NCI-H774 (cell line): Measurements from ENCODE around the gene INO80B.
"Not testable (repeated sequence)": the region's sequence is repeated elsewhere in the genome, so short reads cannot be mapped to it uniquely, and the experiment has no call there.

Source experiments
- DNase-seq: peaks from one replicate; lab custom pipeline; 2025; lab: John Stamatoyannopoulos, UW

INO80B gene

DNA sequence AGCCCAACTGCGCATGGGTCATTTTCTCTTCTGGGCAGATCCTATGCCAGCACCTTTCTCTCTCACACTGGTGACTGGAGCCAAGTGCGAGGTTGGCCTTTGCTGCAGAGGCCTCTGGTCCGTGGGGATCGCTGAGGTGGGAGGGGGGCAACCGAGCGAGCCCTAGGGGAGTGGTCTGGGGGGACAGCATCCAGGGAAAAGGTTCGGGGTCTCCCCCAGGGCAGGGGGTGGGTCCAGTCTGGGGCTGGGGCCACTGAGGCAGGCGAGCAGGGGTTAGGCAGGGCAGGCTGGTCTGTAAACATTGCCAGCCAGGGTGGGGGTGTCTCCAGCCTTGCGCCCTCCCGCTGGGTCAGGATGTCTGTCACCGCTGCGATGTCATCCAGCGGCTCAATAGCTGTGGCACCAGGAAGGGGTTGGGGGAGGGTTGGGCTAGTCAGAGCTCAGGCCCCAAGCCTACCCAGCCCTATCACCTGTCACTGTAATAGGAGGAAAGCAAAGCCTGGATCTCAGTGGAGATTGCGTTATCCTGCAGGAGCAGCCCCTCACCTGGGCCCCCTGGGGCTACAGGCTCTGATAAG is 28.6 kb upstream of the INO80B start:
- DNase-seq, result no peak

GRCh38 chr2:74427551-74427950 is 27.3 kb upstream of the INO80B start:
- no peak for DNase-seq

DNA sequence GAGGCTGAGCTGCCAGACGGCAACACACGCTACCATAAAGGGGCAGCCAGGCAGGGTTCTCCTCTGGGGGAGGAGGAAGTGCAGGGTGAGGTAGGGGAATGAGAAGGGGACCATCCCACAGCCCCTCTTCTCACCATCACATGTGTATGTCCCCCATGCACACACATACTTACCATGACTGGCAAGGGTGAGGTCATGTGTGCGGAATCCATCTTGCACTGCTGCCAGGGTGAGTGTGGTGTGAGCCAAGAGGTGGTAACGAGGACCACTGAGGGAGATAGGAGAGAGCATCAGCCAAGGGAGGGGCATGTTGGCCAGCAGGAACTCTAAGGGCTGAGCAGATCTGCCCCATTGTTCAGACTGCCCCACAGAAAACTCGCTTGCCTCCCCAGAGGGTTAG is 26.2 kb upstream of the INO80B start:
- no peak for DNase-seq

DNA sequence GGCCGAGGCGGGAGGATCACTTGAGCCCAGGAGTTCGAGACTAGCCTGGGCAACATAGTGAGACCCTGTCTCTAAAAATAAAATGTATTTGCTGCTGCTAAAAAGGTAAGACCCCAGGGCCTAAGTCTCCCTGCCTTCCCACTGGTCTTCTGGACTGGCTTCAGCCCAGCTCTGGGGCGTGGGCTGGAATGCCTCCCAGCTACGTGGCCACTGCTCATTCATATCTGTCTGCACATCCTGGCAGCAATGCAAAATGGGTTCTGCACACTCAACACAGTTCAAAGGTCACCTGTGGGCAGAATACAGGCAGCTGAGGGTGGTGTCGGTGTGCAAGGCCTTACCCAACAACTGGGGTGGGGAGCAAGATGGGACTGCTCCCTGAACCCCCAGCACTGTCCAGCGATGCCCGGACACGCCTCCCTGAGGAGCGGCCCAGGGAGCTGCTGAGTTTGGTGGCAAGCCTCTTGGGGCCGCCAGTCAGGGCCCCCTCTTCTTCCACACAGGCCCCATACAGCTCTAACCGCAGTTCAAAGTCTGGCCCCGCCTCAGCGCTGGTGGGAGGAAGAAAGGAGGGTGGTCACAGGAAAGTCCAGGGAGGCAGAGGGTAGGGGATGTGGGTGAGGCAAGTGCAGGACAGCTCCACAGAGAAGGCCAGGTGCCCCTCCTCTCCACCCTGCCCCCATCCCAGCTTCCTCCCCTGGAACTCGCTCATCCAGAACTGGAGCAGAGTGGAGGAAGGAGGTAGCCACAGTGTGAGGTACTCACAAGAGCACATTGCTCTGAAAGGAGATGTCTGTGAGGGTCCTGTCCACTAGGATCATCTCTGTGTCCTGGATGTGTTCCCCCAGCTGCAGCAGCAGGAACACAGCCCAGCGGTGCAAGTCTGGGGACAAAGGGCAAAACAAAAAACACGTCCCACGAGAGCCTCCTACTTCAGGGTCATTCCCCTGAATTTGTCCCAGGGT is 25.1 kb upstream of the INO80B start:
- DNase-seq, result no peak

DNA sequence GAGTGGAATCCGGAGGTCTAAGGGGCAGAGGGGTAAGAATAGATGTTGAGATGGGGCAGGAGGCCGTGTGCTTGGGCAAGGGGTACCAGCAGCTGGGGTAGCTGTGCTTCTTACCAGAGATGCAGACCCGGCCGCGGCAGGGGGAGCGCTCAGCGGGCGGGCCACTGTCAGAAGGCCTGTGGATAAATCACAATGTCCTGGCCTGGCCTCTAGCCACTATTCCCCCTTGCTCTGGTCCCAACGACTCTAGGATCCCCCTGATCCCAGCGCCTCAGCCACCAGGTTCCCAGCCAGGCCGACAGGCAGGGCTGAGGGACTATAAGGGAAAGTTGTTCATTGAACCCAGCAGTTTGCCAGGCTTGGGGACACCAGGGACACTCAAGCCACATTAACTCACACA is 24.4 kb upstream of the INO80B start:
- no peak for DNase-seq

DNA sequence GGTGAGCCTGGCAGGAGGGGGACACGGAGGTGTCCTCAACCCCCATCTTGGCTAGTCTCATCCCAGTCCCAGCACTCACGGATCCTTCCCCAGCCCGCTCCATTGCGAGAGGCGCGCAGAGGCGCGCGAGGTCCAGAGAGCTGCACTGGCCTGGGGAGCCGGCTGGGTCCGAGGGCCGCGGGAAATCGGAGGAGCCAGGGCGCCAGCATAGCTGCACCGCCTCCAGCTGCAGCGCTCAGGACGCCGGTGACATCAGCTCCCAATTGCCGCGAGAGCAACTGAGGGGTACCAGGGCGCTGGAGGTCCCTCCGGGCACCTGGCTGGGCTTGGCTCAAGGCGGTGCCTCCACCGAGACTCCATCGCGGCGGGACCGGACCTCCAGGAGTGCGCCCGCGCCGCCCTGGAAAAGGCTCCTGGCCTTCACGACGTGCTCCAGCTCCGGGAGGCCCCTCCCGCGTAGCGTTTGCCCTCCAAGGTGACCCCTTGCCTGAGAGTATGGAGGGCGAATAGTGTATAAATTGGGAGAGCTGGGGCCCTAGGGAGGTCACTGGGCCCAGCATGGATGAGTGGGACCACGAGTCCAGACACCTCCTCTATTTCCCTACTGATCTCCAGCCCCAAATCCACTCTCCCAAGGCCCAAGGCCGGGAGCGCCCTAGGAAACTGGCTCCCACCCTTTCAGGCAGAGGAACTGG is 18.6 kb upstream of the INO80B start:
- no peak for DNase-seq

- DNase-seq, result no peak
These were observed 17.8 kb upstream of the INO80B start for GRCh38 chr2:74436848-74437695.

DNA sequence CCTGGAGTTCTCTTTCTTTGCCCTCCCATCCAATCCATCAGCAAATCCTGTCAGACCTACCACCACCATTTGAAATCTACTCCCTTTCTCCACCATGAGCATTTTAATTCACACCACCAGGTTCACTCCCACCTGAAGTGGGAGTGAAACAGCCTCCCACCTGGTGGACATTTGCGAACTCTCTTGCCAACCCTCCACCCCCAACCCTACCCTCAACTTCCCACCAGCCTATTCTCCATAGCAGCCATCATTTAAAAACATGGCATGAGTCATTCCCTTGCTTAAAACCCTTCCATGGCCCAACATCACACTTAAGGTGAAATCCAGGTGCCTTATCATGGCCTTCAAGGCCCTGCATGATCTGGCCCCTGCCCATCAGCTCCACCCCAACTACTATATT is 16.6 kb upstream of the INO80B start:
- DNase-seq, result no peak

GRCh38 chr2:74439373-74439772 is 15.5 kb upstream of the INO80B start:
- no peak for DNase-seq

DNA sequence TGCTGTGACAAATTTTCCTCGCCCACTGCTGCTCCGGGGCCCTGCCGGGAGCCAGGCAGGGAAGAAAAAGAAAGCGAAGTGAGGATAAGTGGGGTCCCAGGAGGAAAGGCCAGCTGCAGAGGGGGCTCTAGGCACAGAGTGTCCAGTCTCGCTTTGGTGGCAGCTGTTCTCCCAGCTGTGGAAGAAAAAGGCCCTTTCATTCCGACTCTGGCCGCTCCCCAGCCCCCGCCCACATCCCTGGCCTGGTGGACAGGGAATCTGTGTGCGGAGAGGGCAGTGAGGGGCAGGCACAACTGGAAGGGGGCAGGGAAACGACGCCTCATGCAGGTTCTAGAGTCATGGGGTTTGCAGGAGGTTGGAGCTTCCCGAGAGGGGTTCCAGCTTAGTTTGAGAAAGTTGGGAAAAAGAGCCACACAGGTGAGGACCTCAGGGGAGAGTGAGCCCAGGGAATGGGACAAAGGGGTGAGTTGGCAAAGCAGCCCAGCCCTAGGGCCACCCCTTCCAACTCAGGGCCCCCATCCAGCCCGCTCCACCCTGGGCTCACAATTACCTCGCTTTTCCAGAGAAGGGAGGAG is 15.0 kb upstream of the INO80B start:
- no peak for DNase-seq

DNA sequence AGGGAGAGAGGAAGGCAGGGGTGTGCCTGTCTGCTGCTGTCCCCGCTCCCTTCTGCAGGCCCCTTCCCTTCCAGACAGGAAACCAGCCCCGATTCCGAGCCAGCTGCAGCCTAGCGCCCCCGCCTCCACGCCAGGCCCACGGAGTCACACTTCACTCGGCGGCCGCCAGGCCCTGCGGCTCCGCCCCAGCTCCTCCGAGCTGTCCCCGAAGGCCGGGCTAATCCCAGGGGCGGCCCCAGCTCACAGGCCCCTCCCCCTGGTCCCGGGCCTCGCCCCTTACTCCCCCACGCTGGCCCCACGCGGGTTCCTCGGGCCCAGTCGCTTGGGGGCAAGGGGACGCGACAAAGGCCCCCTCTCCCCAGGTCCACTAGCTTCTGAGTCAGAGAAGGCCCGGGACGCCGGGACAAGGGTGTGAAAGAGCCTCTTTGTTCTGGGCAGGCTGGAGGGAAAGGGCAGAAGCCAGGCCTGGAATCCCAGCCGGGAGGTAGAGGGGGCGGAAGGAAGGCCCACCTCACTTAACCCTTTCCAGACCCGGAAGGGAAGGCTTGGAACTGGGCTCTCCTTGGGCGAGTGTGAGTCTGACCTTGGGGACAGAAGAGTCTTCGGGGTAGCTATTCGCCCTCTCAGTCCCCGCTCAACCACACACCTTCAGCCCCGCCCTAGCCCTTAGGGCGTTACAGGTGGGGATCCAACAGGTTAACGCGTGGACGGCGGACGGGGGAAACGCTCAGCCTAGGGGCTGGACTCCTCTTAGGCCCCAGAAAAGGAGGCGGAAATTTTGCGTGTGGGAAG is 14.3 kb upstream of the INO80B start:
- peak; percentile 55 for DNase-seq

- DNase-seq, result no peak
These were observed 13.7 kb upstream of the INO80B start for GRCh38 chr2:74441170-74441689.

GRCh38 chr2:74441690-74442482 is 13.0 kb upstream of the INO80B start, which contains the start of gene RTKN:
Gene RTKN, minus strand, starts transcription at chr2:74441937. Its CDS starts 121 bp downstream, at chr2:74441816.
- peak; percentile 60 for DNase-seq

- not testable (repeated sequence) for DNase-seq
These were observed 12.2 kb upstream of the INO80B start for GRCh38 chr2:74442483-74443297.

DNA sequence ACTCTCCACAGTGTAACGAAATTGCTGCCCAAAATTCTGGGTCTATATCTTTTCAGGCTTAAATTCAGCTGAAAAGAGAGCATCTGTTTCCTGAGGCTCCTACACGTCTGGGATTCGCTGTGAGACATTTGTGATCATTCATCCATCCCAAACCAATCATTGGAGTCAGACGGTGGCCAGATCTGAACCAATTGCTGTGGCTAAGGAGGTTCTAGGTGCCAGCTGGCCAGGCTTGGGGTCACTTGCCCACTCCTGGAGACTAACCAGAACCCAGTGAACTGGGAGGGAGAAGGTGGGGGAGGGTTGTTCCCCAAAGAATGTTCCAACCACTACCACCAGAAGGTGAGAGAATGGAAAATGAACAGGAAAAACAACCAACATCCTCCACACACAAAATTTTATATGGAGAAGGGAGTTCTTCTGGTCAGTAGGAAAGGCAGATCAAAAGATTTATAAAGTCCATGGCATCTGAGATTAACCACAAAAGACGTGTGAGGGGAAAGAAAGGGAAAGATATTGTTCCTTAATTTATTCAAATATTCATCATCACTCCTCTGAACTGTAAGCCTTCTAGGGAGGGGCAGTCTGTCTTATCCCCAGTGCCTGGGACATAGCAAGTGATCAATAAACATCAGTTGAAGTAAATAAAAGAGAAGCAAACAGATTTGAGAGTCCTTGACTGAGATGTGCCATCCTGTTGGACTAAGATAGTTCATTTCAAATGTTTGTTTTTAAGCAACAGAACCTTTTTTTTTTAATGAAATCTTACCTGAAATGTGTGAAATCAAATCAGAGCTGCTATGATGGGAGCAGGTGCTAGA is 10.2 kb upstream of the INO80B start:
- DNase-seq, result no peak

DNA sequence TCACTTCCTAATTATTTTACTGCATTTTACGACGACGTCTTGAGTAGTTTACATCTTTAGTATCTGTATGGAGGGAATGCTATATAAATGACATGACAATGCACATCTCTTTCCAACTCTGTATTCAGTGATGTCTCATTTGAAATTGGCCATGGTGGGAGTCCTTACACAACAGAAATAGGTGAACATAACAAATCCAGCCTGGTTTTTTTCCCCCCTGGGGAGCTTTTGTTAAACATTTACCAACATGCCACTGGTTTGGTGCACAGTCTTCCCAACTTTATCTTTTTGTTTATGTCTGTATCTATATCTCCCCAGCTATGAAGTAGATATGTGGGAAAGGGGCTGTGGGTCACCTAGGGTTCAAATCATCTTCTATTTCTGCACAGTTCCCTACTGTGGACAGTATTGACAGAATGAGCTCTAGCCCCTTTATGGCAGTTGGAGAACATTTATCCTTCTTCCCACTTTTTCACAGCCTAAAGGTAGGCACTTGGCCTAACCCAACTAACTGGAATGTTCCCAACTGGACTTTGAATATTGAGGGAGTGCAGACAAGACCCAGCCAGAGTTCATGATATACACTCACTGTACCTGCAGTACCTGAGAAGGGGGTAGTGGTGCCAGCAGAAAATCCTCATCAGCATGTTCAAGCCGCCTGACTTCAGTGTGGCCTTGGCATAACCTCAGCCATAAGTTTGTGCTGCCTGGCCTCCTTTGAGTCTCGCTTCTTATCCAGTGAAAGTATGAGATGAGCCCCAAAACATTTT is 7.5 kb upstream of the INO80B start:
- no peak for DNase-seq

- DNase-seq, result no peak
These were observed 6.1 kb upstream of the INO80B start for GRCh38 chr2:74448771-74449170.
